ENCODE data around the gene HSPBP1.

HSPBP1 gene

DNA sequence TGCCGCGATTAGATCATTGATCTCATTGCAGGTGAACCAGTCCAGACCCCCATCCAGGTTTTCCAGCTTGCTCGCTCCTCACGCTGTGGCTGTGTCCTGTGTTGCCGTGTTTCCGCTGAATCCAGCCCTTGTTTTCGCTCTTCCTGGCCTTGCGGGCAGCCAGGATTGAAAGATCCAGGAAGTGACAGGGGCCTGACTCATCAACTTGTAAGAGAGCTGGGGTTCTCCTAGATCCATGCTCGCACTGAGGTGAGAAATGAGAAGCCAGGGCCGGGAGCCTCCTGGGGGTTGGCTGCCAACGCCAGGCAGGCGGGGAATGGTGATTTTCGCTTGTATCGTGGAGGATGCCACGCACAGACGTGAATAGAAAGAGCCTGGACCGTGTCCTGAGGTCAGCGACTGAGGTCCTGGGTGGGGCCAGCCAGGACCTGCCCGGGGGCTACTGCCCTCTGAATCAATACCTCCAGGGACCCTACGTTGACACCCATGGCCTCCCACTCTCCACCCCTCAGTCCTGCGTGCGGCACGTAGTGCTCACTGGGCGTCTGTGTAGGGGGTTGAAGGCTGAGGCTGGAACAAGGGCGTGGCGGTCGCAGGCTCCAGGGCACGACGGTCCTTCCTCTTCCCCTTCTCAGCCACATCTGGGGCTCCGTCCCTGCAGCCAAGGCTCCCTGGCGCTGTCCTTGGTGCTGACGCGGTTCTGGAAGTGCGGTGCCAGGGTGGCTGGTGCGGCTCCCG is 63.3 kb downstream of the HSPBP1 start:
- no peak for DNase-seq (ENCODE audit: low read depth, low spot score)

DNA sequence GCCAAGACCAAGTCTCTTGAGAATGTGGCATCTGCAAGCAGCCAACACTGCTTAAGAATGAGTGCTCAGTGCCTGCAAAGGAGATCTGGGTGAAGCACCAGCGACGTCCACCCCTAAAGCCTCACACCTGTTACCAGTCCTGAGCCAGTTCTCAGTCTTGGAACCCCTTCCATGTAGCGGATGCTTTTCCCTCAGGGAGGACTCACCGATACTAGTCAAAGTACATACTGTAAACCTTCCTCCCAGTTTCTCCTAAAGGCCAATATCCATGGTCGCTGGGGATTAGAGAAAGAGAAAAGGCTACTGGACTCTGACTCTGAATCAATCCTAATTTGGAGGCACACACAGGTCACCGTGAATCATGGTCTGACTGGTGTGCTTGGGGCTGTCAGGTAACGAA is 66.4 kb downstream of the HSPBP1 start:
- DNase-seq (ENCODE audit: low read depth, low spot score), result no peak

DNA sequence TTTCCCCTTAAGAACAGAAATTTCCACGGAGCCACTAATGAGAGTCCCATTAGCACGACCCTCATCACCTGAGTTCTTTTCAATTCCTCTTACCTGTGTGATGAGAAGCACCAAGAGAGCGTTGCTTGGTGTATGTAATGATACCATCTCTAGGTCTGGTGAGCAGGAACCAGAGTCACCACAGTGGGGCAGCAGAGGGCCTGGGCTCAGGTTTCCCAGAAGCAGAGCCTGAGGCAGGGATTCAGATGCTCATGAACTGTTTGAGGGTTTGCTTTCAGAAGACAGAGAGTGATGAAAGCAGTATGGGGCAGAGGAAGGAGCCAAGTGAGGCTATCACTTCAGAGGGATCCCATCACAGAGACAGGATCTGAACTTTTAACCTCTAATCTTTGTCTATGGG is 67.5 kb downstream of the HSPBP1 start:
- DNase-seq (ENCODE audit: low read depth, low spot score), result no peak

Data from activated naive CD8-positive, alpha-beta T cell treated with anti-CD3 and anti-CD28 coated beads, Interleukin-2, amount 50 U/mL, for 16 hours (primary cell).